Superior temporal gyrus (tissue), 1 donor: ENCODE measurements around the gene LYSMD4.

ENCODE experiments used
- DNase-seq: peaks from one replicate; pipeline ENCODE4 v3.0.0-alpha.2; 2016; ENCODE audit errors: extremely low spot score

LYSMD4 gene

DNA sequence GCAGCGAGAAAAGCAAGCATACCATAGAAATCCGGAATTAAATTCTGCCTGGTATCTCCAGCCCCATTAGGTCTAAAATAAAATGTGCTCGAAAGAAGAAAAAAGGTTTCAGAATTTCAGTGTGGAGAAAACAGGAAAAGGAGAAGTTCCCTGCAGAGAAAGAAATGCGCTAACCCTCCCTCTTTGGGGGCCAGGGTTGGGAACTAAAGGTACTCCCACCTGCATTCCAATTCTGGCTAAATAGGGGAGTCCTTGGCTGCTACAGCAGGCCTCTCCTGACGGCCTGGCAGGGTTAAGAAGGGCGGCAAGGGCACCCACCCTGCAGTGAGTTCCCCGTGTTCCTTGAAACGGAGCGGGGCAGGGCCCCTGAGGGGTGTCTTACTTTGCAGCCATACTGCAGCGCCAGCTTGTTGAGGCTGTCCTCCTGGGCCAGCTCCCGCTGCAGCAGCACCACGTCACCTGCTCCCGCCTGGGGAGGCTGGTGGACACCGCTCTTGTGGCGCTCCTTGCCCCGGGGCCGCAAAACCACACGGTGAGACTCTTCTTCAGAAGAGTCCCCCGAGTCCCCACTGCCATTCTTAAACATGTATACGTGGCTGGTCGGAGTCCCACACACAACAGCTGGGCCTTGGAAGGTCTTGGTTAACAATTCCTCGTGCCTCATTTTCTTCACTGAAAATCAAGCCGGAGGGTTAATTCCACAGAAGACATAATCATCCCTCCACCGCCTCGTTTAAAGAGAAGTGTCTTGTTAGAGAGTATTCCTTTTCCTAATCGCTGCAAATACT lies 1.7 kb downstream of the LYSMD4 start:
- DNase-seq = peak; percentile 49

DNA sequence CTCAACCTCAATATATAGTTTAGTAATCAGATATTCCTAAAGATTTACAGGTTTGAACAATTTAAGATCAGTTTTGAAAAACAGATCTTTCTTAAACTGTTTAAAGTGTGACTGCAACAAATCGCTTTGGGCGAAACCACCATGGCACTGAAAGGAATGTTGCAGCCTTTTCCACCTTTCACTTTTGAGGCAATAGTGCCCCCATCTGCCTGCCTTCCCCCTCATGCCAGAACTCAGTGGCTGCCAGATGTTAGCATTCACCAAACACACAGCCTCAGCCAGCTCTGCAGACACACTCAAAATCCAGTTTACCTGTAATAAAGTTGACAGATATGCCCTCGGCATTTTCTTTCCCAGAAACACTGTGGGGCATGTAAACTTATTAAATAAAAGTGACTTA lies 3.3 kb downstream of the LYSMD4 start:
- DNase-seq = peak; percentile 76

DNA sequence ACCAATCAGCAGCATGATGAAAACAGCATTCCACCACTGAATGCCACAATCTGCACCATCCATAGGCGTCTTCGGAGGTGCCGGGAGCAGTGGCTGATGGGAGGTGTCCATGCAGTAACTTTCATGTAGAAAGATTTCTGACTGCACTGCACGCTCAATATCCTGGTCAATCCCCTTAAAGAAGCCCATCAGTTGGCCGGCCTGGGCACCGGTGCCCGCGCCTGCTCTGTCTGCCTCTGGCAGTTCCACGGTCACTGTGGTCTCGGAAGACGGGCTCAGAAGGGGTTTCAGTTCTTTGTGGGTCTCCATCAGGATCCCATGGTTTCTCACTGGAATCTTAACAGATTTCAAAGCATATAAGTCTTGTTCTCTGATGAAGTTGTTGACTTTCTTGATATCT lies 3.9 kb downstream of the LYSMD4 start:
- no peak for DNase-seq

DNA sequence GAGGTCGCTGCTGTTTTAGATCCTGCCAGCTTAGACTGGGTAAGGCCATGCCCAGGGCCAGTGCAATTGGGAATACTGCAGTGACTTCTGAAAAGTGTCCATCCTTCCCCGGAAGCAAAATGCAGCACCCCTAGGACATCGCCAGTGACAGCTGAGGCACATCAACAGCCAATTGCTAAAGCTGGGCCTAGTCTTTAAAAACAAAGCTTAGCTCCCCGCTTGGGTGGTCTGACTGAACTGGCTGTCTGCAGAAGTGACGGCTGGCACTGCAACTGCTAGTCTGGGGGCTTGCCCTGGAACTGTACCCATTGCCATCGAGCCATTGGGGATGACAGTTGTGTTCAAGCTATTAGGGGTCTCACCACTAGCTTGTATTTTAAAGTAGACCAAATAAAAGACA lies 4.3 kb downstream of the LYSMD4 start:
- no peak for DNase-seq

DNA sequence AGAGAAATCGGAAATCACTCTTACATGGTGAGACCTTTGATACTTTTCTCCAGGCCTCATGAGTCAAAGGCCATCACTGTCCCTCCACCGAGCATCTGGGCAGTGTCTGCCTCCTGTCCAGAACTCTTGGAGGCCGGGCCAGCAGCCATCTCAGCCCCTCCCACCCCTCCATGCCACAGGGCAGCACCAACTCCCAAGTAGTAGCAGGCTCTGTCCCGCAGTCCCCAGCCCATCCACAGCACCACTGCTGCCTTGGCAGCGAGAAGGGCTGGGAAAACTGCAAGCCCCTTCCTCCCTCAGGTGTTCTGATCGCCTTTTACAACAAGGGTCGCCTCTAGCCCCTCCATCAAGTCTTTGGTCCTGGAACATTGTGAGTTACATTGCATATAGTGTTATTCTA lies 5.5 kb downstream of the LYSMD4 start:
- DNase-seq = no peak

DNA sequence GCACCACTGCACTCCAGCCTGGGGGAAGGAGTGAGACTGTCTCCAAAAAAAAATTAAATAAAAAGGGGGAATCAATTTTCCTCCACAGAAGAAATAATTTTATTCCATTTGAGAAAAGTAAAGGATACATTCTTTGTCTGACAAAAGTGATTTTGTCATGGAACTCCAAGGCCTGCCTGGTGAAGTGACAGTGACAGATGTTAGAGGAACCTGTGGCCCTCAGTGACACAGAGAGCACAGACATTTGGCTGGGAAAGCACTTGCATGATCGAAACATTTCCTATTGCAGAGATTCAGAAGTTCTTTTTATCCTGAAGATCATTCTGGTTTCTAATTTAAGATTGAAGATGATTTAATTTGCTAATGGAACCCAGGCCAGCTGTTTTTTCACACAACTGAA lies 5.9 kb downstream of the LYSMD4 start:
- DNase-seq = no peak

DNA sequence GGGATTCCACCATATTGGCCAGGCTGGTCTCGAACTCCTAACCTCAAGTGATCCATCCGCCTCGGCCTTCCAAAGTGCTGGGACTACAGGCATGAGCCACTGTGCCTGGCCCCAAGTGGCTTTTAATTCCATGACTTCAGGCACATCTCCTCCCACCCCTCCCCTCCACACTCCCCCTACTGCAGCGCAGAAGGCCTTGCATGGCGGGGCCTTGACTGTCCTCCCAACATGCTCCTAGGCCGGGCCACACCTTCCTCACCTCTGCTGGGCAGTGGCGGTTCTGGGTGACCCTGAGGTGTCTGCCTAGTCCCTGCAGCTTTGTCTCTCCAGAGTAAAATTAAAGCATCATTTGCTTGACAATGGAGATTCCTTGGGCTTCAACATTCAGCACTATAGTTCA lies 6.9 kb downstream of the LYSMD4 start:
- no peak for DNase-seq

DNA sequence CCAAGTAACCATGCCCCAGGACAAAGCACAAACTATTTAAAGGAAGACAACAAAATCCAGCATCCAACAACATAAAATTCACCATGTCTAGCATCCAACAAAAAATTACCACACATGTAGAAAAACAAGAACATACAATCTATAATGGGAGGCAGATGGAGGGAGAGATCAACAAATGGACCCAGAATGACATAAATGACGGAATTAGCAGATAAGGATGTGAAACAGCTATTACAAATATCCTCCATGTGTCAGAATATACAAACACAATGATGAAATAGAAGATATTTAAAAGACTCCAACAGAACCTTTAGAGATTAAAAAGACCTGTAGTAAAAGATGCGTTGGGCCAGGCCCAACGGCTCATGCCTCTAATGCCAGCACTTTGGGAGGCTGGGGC lies 10.8 kb downstream of the LYSMD4 start:
- no peak for DNase-seq

DNA sequence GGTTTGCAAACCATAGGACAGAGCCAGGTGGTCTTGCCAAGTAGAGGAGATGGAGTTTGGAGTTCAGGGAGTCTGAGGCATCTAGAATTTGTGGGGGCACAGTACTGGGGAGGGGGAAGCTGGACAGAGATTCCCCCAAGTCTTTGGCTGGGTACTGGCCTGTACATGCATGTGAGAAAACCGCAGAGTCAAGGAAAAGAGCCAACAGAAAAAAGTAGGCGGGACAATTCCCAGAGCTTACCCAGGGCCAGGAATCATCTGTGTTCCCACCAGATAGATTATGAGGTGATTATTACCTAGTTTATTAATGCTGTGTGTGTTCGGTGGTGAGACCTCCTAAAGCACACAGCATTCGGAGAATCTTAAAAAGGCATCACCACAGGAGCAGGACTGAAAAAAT lies 11.3 kb downstream of the LYSMD4 start:
- DNase-seq = no peak

DNA sequence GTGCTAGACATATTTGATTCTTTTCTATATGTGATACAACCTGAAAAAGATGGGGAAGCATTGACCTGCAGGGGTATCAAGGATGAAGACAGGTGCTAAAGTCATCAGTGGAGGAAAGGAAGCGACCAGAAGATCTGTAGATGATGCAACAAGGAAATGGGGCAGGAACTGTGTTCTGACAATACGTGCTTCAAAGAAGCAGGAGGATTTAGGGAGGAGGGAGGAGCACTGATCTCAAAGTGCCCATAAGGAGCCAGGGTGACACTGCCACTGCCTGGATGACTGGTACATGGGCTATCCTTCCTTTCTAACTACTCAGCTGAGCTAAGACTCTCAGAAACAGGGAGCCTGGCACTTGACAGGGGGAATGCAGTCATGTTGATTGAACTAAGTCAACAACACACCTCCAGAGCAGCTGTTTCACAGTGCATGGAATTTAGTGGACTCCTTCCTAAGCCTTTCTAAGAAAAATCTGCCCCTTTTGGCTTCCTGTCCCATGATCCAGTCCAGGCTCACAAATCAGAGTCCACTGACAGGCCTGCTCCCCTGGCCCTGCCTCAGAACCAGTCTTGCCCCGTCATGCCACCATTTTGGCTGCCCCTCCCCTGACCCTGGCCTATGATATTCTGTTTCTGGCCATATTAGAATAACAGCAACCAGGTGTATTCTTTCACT lies 12.0 kb downstream of the LYSMD4 start:
- no peak for DNase-seq

- no peak for DNase-seq
Measured at GRCh38 chr15:99720533-99720932, 12.7 kb downstream of the LYSMD4 start.

GRCh38 chr15:99719096-99719541 lies 14.1 kb downstream of the LYSMD4 start:
- DNase-seq = no peak

DNA sequence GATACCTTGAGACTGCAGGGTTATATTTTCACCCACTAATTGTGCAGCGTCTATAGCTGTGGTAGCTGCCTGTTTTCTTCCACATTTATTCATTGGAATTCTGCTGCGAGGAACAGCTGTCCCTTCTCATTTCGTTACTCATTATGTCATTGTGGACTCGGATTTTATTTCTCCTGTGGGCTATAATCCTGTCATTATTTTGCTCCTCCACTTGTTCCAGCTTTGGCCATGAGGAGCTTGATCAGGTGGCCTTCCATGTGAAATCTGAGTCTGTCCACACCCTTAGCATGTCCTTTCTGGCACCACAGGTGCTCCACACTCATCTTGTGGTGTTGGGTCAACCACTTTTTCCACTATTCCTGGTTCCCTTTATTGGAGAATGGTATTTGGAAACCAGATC lies 14.8 kb downstream of the LYSMD4 start:
- DNase-seq = no peak

DNA sequence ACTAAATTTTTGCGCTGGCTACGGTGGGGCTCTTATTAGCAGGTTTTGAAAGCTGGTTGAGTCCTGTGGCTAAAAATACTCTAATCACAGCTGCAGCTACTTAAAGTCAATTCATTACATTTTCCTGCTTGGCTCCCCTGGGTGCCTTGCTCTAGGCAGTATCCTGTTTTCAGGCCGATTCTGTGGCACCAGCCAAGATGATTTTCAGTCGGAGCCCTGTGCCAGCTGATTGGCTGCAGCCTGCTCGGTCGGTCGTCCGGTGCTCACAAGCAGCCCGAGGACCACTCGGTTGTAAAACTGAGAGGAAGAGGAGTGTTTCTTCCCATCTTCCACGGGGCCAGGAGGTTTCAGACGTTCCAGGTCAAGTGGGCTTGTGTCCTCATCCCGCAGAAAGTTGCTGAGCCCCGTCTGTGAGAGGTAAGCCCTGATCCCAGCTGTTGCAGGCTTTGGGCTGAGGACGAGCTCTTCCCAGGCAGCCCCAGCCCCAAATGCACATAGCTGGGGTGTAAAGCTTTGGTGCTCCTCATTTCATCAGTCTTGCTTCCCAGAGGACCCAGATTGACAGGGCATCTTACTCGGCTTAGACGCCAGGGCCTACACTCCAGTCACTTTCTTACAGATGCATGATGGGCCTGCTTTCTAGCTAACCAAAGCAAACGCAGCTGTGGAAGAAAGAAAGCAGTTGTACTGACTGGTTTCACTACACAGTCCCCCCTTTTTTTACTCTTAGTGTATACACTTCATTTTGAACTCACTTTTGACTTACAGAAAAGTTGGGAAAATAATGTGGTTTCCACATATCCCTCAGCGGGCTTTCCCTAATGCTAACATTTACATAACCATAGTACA lies 15.9 kb downstream of the LYSMD4 start:
- DNase-seq = no peak

GRCh38 chr15:99716540-99717095 lies 16.6 kb downstream of the LYSMD4 start:
- no peak for DNase-seq

- no peak for DNase-seq
Measured at GRCh38 chr15:99712415-99712814, 20.8 kb downstream of the LYSMD4 start.

DNA sequence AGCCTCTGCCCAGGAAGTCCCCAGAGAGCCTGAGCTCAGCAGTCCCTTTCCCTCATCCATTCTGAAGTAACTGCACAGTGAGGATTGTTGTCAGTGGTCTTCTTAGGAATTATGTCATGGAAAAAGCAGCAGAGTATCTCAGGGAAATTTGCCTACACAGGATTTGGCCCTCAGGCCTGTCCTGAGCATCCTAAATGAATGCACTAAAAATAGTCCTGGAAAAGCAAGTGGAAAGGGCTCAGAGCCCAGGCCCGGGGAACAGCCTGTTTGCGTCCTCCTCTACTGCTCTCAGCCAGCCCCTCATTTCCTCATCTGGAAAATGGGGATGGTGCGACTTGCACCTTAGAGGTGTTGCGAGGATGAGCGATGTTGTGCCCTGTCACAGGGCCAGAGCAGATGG lies 21.6 kb downstream of the LYSMD4 start:
- no peak for DNase-seq

- peak; percentile 35 for DNase-seq
Measured at GRCh38 chr15:99709243-99709986, 23.8 kb downstream of the LYSMD4 start.

DNA sequence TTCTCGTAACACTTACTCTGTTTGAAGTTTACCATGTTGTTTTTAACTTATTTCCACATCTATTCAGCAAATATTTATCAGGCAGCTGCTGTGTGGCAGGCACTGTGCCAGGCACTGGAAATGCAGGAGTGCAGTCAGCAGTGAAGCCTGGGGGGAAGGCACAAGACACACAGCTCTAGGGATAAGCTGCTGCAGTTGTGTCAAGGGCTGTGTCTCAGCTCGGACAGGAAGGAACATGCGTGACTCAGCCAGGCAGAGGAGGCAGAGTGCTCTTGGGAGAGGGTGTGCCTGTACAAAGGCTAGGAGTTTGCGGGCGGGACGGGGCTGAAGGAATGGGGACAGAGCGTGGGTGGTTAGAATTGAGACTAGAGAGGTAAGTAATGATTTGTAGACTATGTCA lies 24.7 kb downstream of the LYSMD4 start:
- DNase-seq = peak; percentile 35

DNA sequence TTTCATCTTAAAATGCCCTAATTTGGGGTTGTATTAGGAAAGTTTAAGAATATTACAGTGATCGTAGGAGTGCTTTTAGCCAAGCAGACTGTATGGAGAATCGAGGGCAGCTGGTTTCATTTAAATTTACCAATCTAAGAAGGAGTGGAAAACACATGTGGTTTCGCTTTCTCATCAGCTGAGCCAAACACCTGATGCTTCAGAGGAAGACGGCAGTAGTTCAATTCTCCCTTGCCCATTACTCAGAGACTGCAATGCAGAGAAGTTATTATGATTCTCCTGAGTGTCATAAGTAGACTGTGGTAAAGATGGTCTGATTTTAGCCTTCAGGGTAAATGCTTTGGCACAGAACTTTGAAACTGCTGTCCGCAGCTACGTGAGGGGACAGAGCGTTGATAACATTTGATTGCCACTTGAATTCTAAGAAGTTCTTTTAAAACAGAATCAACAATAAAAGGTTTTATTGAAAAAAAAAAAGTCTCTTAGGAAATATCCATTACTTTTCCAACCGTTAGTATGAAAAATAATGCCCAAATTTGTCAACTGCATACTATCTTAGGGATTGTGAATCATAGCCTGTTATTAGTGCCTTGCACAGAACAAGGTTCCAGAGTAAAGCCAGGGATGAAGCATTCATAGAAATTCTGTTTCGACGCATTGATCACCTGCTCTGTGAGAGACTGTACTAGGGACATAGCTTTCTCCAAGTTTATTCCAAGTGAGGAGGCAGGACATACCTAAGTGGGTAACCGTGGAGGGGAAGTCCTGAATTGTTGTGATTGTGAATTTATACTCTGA lies 25.6 kb downstream of the LYSMD4 start:
- peak; percentile 35 for DNase-seq
